A673 (cell line): ENCODE results near the gene FGGY. TPM values are rescaled to one million over a fixed set of nuclear protein-coding genes. Genes with fewer than 3 reads are reported as not detected.

Source experiments
- BruUV-seq: library from RNA; stranded (reverse); fragments of 400-500 nt; replicated peaks from 2 replicates; lab custom pipeline; 2021; lab: Mats Ljungman, UMichigan
- CTCF ChIA-PET: fragments of 300-600 bp; sonication (Branson Sonifier 250); formaldehyde crosslinking; loops from one replicate; lab custom pipeline; 2022; ENCODE audit warnings: antibody characterized with exemption; lab: Charles Lee
- POLR2A ChIA-PET: fragments of 300-600 bp; sonication (Branson Sonifier 250); formaldehyde crosslinking; loops from one replicate; lab custom pipeline; 2022; ENCODE audit warnings: antibody characterized with exemption; ENCODE audit not compliant: low non-redundant PET; lab: Charles Lee
- DNase-seq: peaks from one replicate; pipeline ENCODE4 v3.0.0-alpha.2; 2015; ENCODE audit warnings: low spot score
- H3K27ac ChIP-seq: fragments of 200-600 bp; sonication (generic); 2 replicates; pipeline ENCODE4 v1.5.1; 2016; ENCODE audit warnings: mixed run types, low read depth, mild to moderate bottlenecking, mixed read lengths, antibody characterized with exemption, low read length; ENCODE audit not compliant: poor library complexity, severe bottlenecking
- H3K27me3 ChIP-seq: fragments of 200-600 bp; sonication (generic); replicated peaks from 2 replicates; pipeline ENCODE4 v1.6.1; 2017; ENCODE audit warnings: mixed run types, low read depth, mild to moderate bottlenecking, mixed read lengths, antibody characterized with exemption, low read length; ENCODE audit not compliant: insufficient read depth, poor library complexity
- H3K36me3 ChIP-seq: fragments of 200-600 bp; sonication (generic); 2 replicates; pipeline ENCODE4 v1.6.1; 2016; ENCODE audit warnings: mixed run types, mild to moderate bottlenecking, mixed read lengths, antibody characterized with exemption, low read length; ENCODE audit not compliant: insufficient read depth, poor library complexity, severe bottlenecking
- H3K4me1 ChIP-seq: fragments of 200-600 bp; sonication (generic); 2 replicates; pipeline ENCODE4 v1.6.1; 2017; ENCODE audit warnings: mixed run types, mild to moderate bottlenecking, mixed read lengths, antibody characterized with exemption, low read length; ENCODE audit not compliant: insufficient read depth, poor library complexity, severe bottlenecking
- H3K4me3 ChIP-seq: fragments of 200-600 bp; sonication (generic); 2 replicates; pipeline ENCODE4 v1.5.1; 2016; ENCODE audit warnings: low read depth, mixed run types, mild to moderate bottlenecking, mixed read lengths, low read length; ENCODE audit not compliant: poor library complexity, severe bottlenecking
- H3K9me3 ChIP-seq: fragments of 200-600 bp; sonication (generic); 2 replicates; pipeline ENCODE4 v1.6.1; 2016; ENCODE audit warnings: mixed run types, low read depth, mild to moderate bottlenecking, mixed read lengths, antibody characterized with exemption, low read length; ENCODE audit not compliant: poor library complexity, severe bottlenecking
- EZH2 ChIP-seq: fragments of 200-600 bp; sonication (generic); IDR thresholded peaks from 2 replicates; pipeline ENCODE4 v1.6.1; 2017; ENCODE audit warnings: borderline replicate concordance, low read depth, mild to moderate bottlenecking, mixed read lengths, antibody characterized with exemption, low read length; ENCODE audit not compliant: poor library complexity, severe bottlenecking
- intact Hi-C: fragments of 100-400 bp; cut with micrococcal nuclease; formaldehyde crosslinking; loops from one replicate; pipeline ENCODE4 v1.10.0; 2022; ENCODE audit not compliant: unreplicated experiment
- total RNA-seq: library from RNA; stranded (reverse); gene quantifications from 2 replicates; pipeline ENCODE4 v1.2.3, GENCODE V29; 2021
- TF ChIP-seq, protein P1 (sequence below): fragments of 300-800, 200-600 bp; sonication (generic); conservative IDR thresholded peaks from 2 replicates; pipeline ENCODE4 v1.5.1; 2017; ENCODE audit warnings: low read depth, mild to moderate bottlenecking, antibody characterized with exemption, low read length, moderate library complexity, mixed read lengths

The FGGY gene
- total RNA-seq, 1 experiment from 2014 or later, result 2.6 TPM

DNA sequence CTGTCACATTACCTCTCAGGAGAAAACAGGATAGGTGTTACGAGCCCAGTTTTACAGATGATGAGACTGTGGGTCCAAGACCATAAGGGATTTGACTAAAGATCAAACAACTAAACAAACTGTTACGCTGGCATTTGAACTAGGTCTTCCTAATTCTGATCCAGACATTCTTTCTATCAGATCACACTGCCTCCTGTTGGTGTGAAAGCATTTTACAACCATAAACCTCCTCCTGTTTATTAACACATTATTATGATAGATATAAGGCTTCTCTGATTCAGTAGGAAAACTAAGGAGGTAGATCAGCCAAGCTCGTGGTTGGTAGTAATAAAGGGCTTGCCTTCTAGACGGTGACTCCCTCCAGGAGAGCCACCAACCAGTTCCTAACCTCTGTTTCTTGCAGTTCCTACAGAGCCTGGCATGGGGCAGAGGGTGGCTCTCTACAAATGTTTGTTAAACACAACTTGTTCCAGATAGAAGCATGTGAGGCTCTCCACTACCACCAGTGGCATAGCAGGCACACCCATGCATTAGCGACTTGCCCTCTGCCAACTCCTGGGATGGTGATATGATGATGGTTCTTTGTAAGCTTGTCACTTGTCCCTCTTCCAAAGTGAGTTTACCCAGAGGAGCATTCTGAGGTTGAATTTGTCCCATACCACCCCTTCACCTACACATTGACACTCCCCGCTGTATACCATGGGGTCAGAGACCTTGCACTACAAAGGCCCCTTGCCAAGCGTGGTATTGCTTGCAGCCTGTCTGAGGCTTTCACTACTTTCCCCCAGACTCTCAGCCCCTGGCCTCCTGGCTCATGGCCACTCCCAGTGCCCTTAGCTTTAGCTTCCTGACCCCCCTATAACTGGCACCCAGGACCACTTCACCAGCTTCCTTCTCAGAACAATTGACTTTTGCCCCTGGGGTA is 421.4 kb downstream of the FGGY start:
- intact Hi-C loops, result no loop called here
- Histone ChIP-seq H3K27ac (no peak overlapping the region), H3K36me3 (no peaks in the 10 kb centered on the region), H3K27me3 (no peaks in the 10 kb centered on the region), H3K4me1 (no peaks in the 10 kb centered on the region), H3K4me3 (no peak overlapping the region), H3K9me3 (peaks cover 2% of the 10 kb centered on the region)
- TF ChIP-seq EZH2, result no peak
- TF ChIP-seq, protein P1, sequence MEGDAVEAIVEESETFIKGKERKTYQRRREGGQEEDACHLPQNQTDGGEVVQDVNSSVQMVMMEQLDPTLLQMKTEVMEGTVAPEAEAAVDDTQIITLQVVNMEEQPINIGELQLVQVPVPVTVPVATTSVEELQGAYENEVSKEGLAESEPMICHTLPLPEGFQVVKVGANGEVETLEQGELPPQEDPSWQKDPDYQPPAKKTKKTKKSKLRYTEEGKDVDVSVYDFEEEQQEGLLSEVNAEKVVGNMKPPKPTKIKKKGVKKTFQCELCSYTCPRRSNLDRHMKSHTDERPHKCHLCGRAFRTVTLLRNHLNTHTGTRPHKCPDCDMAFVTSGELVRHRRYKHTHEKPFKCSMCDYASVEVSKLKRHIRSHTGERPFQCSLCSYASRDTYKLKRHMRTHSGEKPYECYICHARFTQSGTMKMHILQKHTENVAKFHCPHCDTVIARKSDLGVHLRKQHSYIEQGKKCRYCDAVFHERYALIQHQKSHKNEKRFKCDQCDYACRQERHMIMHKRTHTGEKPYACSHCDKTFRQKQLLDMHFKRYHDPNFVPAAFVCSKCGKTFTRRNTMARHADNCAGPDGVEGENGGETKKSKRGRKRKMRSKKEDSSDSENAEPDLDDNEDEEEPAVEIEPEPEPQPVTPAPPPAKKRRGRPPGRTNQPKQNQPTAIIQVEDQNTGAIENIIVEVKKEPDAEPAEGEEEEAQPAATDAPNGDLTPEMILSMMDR, result peak; percentile 76
- DNase-seq, result peak; percentile 68
- BruUV-seq, result no TSS peak
- CTCF ChIA-PET, result interaction anchor here (0.6 to 1.0 kb wide), 3 partner anchors 14 to 41 kb away, joined by 4 to 7 read pairs (median 4); no protein-coding TSS in a partner anchor
- POLR2A ChIA-PET, result no interaction called here

DNA sequence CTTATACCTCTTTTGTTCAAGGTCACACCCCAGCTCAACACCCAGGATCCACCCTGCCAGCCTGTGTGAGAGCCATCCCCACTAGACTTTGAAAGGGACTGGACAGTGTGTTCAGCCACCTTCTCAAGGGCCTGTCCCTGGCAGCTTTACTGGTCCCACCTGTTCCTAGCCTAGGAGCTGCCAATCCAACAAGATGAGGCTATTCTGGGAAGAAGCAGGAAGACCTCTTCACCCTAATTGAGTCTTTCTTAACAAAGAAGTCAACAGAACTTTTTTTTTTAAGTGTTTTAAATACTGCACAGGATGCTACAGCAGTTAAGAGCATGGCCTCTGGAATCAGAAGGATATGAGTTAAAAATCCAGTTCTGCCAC is 422.1 kb downstream of the FGGY start:
- Histone ChIP-seq H3K4me3 (no peak overlapping the region), H3K4me1 (no peaks in the 10 kb centered on the region), H3K36me3 (no peaks in the 10 kb centered on the region), H3K9me3 (peaks cover 6% of the 10 kb centered on the region), H3K27ac (no peak overlapping the region), H3K27me3 (no peaks in the 10 kb centered on the region)
- ChIA-PET CTCF (interaction anchor here (0.6 to 1.0 kb wide), 3 partner anchors 15 to 40 kb away, joined by 4 to 7 read pairs (median 4); no protein-coding TSS in a partner anchor), POLR2A (no interaction called here)
- intact Hi-C loops, result no loop called here
- DNase-seq, result no peak
- no TSS peak for BruUV-seq
- TF ChIP-seq EZH2, result no peak
- TF ChIP-seq, protein P1, result no peak

DNA sequence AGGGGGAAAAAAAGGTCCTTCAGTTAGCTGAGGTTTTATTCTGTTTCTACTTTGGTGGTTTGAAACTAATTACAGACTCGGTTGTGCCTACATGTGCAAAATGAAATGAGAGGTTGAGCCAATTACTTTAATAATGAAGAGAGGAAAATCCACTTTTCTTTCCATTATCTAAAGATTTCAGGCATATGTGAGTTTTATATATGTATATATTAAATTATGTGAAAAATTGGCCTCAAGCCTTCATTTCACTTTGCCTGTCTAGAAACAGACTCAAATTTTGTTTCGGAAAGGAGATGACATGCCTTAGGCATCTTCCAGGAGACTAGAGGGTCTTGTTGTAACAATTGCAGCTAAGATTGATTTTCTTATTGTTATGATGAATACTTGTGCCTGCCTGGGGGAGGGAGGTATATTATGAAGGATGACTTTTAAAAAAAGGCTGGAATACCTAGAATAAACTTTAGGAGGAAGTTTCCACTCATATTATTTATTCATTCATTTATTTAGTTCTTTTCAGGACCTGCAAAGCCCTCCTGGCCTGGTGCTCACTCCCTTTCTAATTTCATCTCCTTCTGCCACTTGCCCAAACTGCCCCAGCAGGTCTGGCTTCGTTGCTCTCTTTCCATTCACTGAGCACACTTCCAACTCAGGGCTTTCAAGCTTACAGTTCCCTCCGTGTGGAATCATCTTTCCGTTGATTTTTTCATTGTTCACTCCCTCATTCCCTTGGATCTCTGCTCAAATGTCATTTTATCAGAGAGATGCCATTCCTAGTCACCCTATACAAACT is 423.6 kb downstream of the FGGY start:
- intact Hi-C loops, result no loop called here
- no peaks in the 10 kb centered on the region for H3K27me3 ChIP-seq
- POLR2A ChIA-PET, result no interaction called here
- BruUV-seq, result no TSS peak
- H3K4me3 ChIP-seq, result no peak overlapping the region
- DNase-seq, result no peak
- no peak for TF ChIP-seq EZH2
- TF ChIP-seq, protein P1, result no peak
- H3K9me3 ChIP-seq, result peaks cover 6% of the 10 kb centered on the region
- H3K4me1 ChIP-seq, result no peaks in the 10 kb centered on the region
- CTCF ChIA-PET, result no interaction called here
- H3K36me3 ChIP-seq, result no peaks in the 10 kb centered on the region
- no peak overlapping the region for H3K27ac ChIP-seq
